ENCODE results near the gene LRFN5. TPM values are rescaled to one million over a fixed set of nuclear protein-coding genes. Genes with fewer than 3 reads are reported as not detected.
"Not testable (repeated sequence)": the region's sequence is repeated elsewhere in the genome, so short reads cannot be mapped to it uniquely, and the experiment has no call there.

Gene LRFN5
- total RNA-seq, 1 experiment from 2014 or later: not detected

- H3K4me3 Mint-ChIP-seq (ENCODE audit: unreplicated experiment): no peak overlapping the region
- H3K27me3 Mint-ChIP-seq (ENCODE audit: insufficient read depth, unreplicated experiment): peaks cover 15% of the 10 kb centered on the region
- TF ChIP-seq CTCF (IDR thresholded peaks at IDR 0.05; ENCODE audit: unreplicated experiment): no peak
- no peaks in the 10 kb centered on the region for H3K36me3 Mint-ChIP-seq (ENCODE audit: insufficient read depth, unreplicated experiment)
- H3K4me1 Mint-ChIP-seq (ENCODE audit: insufficient read depth, unreplicated experiment): no peaks in the 10 kb centered on the region
- no TSS peak for BruUV-seq (replicated peaks)
- CTCF ChIA-PET: no interaction called here
- no peak for DNase-seq (ENCODE audit: unreplicated experiment)
- POLR2A ChIA-PET: interaction anchor here (0.8 kb wide), 1 partner anchor 1647 kb away, joined by 3 read pairs; no protein-coding TSS in a partner anchor
- intact Hi-C loops (cut with micrococcal nuclease): no loop called here
- H3K9me3 Mint-ChIP-seq (ENCODE audit: unreplicated experiment): no peaks in the 10 kb centered on the region
- H3K27ac Mint-ChIP-seq (ENCODE audit: low read depth, unreplicated experiment): no peak overlapping the region
Measured at GRCh38 chr14:41663473-41663850, 56.8 kb downstream of the LRFN5 start.

- no TSS peak for BruUV-seq (replicated peaks)
- no peak overlapping the region for H3K4me3 Mint-ChIP-seq (ENCODE audit: unreplicated experiment)
- no peak for TF ChIP-seq CTCF (IDR thresholded peaks at IDR 0.05; ENCODE audit: unreplicated experiment)
Measured at GRCh38 chr14:41666301-41666700, 59.6 kb downstream of the LRFN5 start.

GRCh38 chr14:41668356-41668755, 61.7 kb downstream of the LRFN5 start:
- no peak for DNase-seq (ENCODE audit: unreplicated experiment)
- H3K4me3 Mint-ChIP-seq (ENCODE audit: unreplicated experiment): no peak overlapping the region
- no peak overlapping the region for H3K27ac Mint-ChIP-seq (ENCODE audit: low read depth, unreplicated experiment)
- TF ChIP-seq CTCF (IDR thresholded peaks at IDR 0.05; ENCODE audit: unreplicated experiment): no peak
- ChIA-PET CTCF (interaction anchor here (0.6 kb wide), 1 partner anchor 474 kb away, joined by 3 read pairs; no protein-coding TSS in a partner anchor), POLR2A (no interaction called here)
- no peaks in the 10 kb centered on the region for H3K36me3 Mint-ChIP-seq (ENCODE audit: insufficient read depth, unreplicated experiment)
- H3K4me1 Mint-ChIP-seq (ENCODE audit: insufficient read depth, unreplicated experiment): no peaks in the 10 kb centered on the region
- no TSS peak for BruUV-seq (replicated peaks)
- no peaks in the 10 kb centered on the region for H3K9me3 Mint-ChIP-seq (ENCODE audit: unreplicated experiment)
- H3K27me3 Mint-ChIP-seq (ENCODE audit: insufficient read depth, unreplicated experiment): peaks cover 26% of the 10 kb centered on the region
- intact Hi-C loops (cut with micrococcal nuclease): no loop called here

More at GRCh38 chr14:41666301-41666700, 59.6 kb downstream of the LRFN5 start:
- no peaks in the 10 kb centered on the region for H3K4me1 Mint-ChIP-seq (ENCODE audit: insufficient read depth, unreplicated experiment)
- no peak for DNase-seq (ENCODE audit: unreplicated experiment)
- intact Hi-C loops (cut with micrococcal nuclease): no loop called here
- H3K9me3 Mint-ChIP-seq (ENCODE audit: unreplicated experiment): no peaks in the 10 kb centered on the region
- peaks cover 26% of the 10 kb centered on the region for H3K27me3 Mint-ChIP-seq (ENCODE audit: insufficient read depth, unreplicated experiment)
- no peaks in the 10 kb centered on the region for H3K36me3 Mint-ChIP-seq (ENCODE audit: insufficient read depth, unreplicated experiment)
- CTCF ChIA-PET: no interaction called here
- POLR2A ChIA-PET: no interaction called here
- no peak overlapping the region for H3K27ac Mint-ChIP-seq (ENCODE audit: low read depth, unreplicated experiment)

GRCh38 chr14:41673601-41674000, 66.9 kb downstream of the LRFN5 start:
- H3K4me1 Mint-ChIP-seq (ENCODE audit: insufficient read depth, unreplicated experiment); H3K9me3 Mint-ChIP-seq (ENCODE audit: unreplicated experiment); H3K4me3 Mint-ChIP-seq (ENCODE audit: unreplicated experiment); intact Hi-C loops (cut with micrococcal nuclease); POLR2A ChIA-PET; CTCF ChIA-PET; H3K27ac Mint-ChIP-seq (ENCODE audit: low read depth, unreplicated experiment); H3K36me3 Mint-ChIP-seq (ENCODE audit: insufficient read depth, unreplicated experiment); DNase-seq (ENCODE audit: unreplicated experiment); BruUV-seq (replicated peaks): not testable (repeated sequence)
- peaks cover 31% of the 10 kb centered on the region for H3K27me3 Mint-ChIP-seq (ENCODE audit: insufficient read depth, unreplicated experiment)

- H3K27me3 Mint-ChIP-seq (ENCODE audit: insufficient read depth, unreplicated experiment): peaks cover 31% of the 10 kb centered on the region
- intact Hi-C loops (cut with micrococcal nuclease); BruUV-seq (replicated peaks); CTCF ChIA-PET; H3K9me3 Mint-ChIP-seq (ENCODE audit: unreplicated experiment); H3K36me3 Mint-ChIP-seq (ENCODE audit: insufficient read depth, unreplicated experiment); H3K4me1 Mint-ChIP-seq (ENCODE audit: insufficient read depth, unreplicated experiment); POLR2A ChIA-PET; H3K4me3 Mint-ChIP-seq (ENCODE audit: unreplicated experiment); H3K27ac Mint-ChIP-seq (ENCODE audit: low read depth, unreplicated experiment); DNase-seq (ENCODE audit: unreplicated experiment): not testable (repeated sequence)
Measured at GRCh38 chr14:41674511-41674971, 67.9 kb downstream of the LRFN5 start.

All from MCF 10A (cell line).